ENCODE measurements around the gene OSBPL5.
"Not testable (repeated sequence)": the region's sequence is repeated elsewhere in the genome, so short reads cannot be mapped to it uniquely, and the experiment has no call there.

OSBPL5 gene

DNA sequence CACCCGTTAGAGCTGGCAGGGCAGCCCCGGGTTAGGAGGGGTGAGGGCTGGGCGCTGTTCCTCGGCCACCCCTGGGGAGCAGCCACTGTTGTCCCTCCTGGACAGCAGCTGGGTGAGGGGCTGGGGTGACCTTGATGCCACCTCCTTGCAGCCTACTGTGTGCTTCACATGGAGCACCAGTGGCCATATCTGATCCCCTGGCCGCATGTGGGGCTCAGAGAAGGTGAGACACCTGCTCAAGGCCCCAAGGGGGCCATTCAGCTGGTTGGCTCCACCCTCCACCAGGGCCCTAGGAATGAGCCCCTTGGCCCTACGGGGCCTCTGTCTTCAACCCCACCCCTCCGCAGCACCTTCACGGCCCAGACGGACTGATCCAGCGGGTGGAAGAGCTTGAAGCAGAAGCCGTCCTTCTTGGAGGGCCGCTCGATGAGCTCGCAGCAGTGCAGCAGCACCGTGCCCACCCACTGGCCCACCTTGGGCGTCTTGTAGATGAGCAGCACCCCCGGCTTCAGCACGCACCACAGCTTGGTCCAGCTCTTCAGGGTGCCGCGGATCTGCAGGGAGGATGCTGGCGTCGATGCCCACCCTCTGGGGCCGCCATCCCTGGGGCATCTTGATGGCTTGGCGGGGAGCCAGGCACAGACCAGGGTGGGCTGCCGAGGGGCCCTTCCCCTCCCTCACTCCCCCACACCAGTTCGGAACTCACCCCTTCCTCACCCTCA lies 44.9 kb downstream of the OSBPL5 start:
- no peak for DNase-seq

DNA sequence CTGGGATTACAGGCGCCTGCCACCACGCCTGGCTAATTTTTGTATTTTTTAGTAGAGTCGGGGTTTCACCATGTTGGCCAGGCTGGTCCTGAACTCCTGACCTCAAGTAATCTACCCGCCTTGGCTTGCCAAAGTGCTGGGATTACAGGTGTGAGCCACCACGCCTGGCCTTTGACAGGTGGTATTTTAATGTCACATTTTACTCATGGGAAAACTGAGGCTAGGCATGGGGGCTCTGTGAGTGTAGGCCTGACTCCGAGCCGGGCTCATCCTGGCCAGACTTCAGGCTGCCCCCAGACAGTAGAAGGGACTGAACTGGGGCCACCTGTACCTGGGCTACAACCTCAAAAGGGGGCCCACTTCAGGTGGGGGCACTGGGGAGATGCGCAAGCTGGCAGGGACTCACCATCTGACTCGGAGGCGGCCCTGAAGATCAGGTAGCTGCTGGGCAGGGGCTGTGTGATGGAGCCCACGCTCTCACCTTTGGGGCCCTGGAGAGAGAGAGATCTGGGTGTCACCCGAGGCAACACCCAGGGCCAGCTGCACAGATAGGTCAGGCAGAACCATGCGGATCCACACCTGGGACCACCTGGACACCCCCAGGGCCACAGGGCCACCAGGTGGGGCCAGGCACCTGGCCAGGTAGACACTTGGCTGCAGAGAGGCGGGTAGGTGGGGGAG lies 45.8 kb downstream of the OSBPL5 start:
- no peak for DNase-seq

- no peak for DNase-seq
Observed at GRCh38 chr11:3115321-3115720, 49.8 kb downstream of the OSBPL5 start.

GRCh38 chr11:3113661-3114060 lies 51.4 kb downstream of the OSBPL5 start:
- not testable (repeated sequence) for DNase-seq

DNA sequence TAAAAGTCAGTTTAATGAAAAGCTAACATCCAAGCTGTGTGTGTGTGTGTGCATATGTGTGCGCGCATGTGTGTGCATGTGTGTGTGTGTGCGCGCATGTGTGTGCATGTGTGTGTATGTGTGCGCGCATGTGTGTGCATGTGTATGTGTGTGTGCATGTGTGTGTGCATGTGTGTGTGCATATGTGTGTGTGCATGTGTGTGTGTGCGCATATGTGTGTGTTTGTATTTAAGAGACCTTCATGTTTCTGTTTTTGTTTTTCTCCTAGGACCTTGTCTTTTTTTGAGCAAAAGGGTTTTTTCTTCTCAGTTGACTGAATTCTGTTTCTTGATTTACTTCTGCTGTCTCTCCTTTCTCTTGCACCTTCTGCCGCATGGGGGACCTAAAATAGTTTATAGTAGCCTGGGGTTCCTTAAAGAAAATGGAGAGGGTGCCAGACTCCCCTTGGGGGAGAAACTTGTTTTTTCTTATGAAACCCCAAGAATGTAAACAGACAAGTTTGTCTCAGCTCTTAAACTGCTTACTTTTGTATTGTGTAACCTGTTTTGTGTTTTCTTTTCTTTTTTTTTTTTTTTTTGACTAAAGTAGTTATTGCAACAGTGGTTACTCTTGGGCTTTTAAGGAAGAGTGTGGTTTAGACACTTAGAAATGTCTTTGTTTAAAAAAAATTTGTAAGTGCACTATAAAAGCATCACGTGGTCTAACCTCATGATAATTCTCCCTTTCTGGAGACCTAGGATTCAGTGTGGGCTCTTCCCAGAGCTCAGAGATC lies 53.0 kb downstream of the OSBPL5 start:
- no peak for DNase-seq

- no peak for DNase-seq
Observed at GRCh38 chr11:3111466-3111865, 53.6 kb downstream of the OSBPL5 start.

DNA sequence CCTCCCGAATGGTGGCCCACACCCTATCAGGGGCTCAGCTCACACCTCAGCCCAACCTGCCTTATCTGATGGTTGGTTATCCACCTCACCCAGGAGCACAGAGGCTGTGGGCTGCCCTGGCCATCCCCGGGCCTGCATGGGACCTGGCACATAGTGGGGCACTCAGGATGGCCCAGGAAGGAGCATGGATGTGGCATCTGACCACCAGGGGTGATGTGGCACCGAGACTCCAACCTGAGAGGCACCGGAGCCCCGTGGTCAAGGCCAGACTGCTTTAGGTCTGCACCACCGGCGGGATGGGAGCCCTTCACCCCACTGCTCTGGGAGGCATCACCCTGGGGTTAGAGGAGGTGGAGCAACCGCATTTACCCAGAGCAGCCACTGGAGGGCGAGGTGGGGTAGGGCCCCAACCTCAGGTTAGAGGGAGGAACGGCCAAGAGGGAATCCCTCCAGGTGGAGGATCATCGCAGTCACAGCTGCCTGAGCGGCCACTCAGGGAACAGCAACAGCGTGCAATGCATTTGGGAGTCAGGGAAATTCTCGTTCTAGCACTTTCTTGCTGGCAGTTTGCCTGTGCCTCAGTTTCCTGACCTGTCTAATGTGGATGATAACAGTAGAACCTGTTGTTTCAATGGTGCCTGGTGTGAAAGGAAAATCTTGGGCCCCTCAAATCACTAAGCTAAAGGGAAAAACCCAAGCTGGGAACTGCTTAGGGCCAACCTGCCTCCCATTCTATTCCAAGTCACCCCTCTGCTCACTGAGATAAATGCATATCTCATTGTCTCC lies 55.0 kb downstream of the OSBPL5 start:
- peak; percentile 32 for DNase-seq

DNA sequence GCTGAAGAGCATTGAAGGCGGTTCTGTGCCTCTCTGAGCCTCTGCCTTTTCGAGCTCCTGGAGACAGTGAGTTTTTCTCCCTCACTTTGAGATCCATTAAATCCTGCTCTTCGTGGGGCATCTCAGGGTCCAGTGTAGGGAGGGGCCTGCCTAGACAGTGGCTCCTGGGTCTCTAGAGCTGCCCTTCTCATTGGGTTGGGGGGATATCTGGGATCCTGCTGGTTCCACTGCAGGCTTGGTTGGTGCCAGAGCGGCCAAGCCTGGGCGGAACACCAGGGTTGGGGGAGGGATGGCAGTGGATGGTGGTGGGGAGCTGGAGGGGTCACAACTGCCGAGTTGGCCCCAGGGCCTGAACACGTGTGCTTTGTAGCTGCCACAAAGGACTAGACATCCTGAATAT lies 55.7 kb downstream of the OSBPL5 start:
- no peak for DNase-seq

DNA sequence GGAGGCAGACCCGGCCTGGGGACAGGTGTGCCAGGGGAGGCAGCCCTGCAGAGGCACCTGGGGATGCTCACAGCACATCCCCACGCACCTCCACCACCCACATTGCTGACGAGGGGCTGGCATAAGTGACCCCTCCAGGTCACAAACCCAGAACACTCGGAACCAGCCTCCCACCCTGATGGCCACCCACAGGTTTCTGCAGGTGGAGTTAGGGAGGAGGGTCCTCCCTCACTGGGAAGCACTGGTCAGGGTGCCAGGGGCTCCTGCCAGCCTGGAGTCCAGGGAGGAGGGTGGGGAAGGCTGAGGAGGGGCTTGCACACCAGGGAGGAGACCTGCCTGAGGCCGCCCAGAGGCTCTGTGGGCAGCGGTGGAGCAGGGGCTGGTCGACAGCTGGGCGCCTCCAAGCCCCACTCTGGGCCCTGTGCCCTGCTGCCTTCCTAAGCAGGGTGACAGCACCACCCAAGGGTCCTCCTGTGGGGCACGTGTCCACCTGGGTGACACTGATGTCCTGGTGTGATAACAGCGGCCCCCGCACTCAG lies 56.9 kb downstream of the OSBPL5 start:
- no peak for DNase-seq

DNA sequence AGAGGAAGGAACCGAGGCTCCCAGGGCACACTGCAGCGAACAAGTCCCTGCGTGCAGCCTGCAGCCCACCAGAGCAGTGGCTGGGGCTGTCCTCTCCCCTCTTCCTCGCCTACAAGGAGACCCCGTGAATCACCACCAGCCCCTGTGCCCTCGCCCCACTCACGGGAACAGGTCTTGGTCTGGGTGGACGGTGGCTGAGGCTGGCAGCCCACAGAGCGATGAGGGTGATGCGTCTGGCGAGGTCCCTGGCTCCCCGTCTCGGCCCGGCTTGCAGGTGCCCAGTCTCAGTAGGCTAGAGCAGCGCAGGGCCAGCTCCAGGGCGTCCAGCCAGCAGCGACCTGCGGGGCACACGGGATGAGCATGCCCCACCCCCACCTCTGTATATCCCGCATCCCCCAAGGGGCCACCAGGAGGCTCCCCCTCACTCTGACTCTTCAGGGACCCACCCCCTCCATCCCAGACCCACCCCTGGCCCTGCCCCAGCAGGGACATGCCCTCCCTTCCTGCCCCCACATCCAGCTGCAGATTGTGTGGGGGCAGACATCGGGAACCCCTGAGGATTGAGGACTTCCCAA lies 57.4 kb downstream of the OSBPL5 start:
- DNase-seq = no peak

DNA sequence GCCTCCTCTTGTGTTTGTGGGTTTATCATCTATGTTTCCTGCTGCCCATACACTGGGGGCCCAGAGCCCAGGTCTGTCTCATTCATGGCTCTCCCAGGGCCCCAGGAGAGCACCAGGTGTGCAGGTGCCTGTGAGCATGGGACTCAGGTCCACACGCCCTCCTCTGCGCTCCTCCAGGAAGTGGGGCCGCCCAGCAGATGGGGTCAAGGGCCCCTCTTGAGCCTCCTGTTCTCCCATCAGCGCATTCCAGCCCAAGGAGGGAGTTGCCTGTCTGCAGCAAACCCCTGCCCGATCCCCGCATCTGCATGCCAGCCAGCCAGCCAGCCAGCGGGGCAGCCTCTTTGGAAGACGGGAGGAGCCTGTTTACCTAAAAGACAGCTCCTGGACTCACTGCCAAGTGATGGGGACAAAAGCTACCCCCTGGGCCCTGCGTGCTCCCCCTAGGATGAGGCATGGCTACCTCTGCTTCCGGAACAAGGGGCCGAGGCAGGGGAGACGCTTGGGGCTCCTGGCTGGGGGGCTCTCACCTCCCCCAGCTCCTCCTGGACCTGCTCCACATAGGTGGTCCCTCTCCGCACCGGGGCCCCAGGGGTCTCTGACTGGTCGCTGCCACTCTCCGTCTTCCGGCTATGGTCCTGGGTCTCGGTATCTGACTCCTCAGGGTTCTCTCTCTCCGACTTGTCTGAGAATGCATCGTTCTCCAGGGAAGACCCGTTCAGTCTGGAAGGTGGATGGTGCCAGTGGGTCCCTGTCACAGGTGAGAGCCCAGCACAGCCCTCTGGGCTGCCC lies 58.2 kb downstream of the OSBPL5 start:
- DNase-seq = no peak

DNA sequence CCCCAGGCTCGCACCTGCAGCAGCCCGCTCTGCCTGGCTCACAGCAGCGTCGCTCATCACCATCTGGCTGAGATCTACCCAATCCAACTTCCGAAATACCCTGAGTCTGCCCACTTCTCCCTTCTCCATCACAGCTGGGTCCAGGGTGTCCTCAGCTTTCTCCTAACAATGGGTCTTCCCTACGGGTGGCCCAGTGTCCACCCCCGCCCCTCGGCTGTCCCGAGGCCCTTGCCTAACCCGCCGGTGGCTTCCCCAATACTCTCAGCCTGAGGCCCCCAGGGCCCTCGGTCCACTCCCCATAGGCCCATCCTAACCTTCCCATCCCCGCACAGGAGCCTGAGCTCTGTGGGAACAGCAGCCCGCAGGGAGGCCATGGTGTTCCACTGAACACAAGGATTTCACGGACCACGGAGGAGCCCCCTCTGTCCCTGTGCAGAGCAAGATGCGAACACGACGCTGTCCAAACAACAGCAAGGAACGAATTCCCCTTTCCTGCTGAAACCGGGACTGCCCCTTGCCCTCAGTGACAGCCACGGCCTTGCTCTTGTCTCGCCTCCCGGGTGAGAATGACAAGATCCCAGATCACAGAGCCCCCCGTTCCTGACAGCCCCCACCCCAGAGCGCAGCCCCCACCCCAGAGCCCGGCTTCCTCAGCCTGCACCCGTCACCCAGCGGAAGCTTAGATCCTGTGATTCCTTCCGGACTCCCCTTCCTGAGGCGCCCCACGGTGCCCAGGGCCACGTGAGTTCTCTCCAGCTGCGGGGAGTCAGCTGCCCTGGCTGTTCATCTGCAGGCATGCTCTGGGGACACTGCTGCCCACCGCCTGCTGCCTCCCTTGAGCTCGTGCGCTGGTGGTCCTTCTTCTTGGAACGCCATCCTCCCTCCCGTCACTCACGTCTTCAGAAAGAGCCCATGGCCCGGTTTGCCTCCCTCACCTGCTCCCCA lies 59.0 kb downstream of the OSBPL5 start:
- no peak for DNase-seq

GRCh38 chr11:3104961-3105790 lies 59.9 kb downstream of the OSBPL5 start:
- DNase-seq = no peak

DNA sequence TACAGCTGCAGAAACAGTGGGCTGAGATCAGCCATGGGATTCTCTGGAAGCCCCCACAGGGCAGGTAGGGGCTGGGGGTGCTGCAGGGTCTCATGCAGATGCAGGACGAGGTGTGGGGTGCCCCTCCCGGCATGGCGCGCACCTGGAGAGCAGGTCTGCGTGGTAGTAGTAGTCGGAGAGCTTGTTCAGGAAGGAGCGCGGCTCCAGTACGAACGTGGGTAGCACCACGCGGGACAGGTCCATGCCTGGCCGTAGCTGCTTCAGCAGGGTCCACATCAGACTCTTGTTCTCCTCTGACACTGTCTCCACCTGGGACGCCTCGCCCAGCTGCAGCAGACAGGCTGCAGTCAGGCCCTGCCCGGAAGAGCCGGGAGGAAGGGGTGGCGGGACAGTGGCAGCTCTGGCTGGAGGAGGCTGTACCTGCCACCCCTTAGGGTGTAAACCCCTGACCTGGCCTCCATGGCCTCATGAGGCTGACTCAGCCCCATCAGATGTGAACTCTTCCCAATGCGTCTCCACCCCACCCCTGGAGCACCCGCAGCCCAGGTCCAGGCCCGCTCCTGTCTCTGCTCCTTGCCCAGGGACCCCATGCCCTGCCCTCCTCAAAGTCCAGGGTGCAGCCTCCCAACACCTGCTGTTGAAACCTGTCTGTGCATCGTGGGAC lies 60.9 kb downstream of the OSBPL5 start:
- DNase-seq = no peak

- no peak for DNase-seq
Observed at GRCh38 chr11:3103076-3103475, 62.0 kb downstream of the OSBPL5 start.

DNA sequence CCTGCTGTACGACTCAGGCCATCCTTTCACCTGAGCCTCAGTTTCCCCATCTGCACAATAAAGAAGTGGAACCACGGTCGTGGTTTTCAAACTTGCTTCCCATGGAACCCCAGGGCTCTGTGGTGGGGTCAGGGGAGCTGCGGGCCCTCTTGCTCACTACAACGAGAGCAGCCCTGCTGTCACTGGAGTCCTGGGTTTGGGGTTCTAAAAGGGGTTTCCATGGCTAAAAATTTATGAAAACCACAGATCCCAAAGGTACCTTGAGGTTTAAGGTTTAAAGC lies 62.5 kb downstream of the OSBPL5 start:
- DNase-seq = no peak

DNA sequence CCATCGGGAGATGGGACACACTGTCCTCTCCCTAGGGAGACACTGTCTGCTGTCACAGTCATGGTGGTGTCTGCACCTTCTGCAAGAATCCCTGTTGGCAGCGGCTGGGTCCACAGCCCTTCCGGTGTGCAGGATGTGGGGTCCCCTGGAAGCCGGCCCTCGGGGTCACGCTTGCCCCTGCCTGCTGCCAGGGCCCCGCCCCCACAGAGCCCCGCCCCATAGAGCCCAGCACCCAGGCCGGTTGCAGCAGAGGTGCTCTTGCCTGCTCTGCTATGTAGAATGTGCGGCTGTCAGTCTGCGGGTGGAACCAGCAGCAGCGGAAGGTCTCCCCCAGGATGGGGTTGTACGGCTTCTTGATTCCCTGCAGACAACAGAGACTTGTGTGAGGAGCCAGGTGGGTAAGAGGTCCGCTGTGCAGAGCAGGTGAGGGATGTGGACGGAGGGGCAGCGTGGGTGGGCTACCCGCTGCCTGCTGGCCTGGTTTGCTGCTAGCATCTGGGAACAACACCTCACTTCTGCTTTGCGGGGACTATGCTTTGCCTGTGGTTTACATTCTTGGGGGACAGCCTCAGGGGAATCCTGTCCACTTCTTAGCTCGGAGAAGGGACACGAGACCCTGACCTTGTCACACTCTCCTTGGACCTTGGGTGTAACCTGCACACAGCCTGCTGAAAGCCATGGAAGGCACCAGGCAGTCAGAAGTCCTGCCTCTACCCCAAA lies 63.0 kb downstream of the OSBPL5 start:
- DNase-seq = no peak

DNA sequence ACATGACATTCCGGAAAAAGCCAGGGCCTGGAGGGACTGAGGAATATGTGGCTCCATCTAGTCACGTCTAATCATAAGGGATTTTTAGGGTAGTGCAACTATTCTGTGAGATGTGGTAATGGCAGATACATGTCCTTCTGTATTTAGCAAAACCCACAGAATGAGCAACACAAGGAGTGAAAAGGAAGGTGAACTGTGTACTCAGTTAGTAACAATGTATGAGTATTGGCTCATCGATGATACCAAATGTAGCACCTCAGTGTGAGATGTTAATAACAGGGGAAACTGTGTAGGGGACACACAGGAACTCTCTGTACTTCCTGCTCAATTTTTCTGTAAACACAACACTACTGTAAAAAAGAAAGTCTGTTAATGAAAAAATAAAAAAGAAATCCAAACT lies 65.9 kb downstream of the OSBPL5 start:
- DNase-seq = no peak
